Spleen (tissue), 11 donors: Measurements from ENCODE around the gene PCDH15. TPM values are rescaled to one million over a fixed set of nuclear protein-coding genes. Genes with fewer than 3 reads are reported as not detected.

Experiments
- DNase-seq: peaks from one replicate; pipeline ENCODE4 v3.0.0-alpha.2; 2020
- H3K27ac ChIP-seq, 8 donors: fragments of 200-600 bp; sonication (generic) in 7 of 8; 1 replicate in 4 of 8; 2 replicates in 4 of 8; pipeline versions ENCODE4 v1.5.0 to v1.8.0; 2016 to 2021; ENCODE audit warnings: inconsistent platforms in 4 of 8, mild to moderate bottlenecking in 4 of 8, moderate library complexity in 1 of 8
- H3K27me3 ChIP-seq, 7 donors: fragments of 200-600 bp; sonication (generic) in 6 of 7; replicated peaks in 1 of 7; 1 replicate in 4 of 7; 2 replicates in 3 of 7; pipeline versions ENCODE4 v1.5.0 to v1.8.0; 2016 to 2021; ENCODE audit warnings: inconsistent platforms in 3 of 7, mild to moderate bottlenecking in 1 of 7
- H3K36me3 ChIP-seq, 6 donors: fragments of 200-600 bp; sonication (generic) in 5 of 6; 1 replicate in 4 of 6; 2 replicates in 2 of 6; pipeline versions ENCODE4 v1.5.0 to v1.8.0; 2016 to 2021; ENCODE audit warnings: inconsistent platforms in 2 of 6
- H3K4me1 ChIP-seq, 6 donors: fragments of 200-600 bp; sonication (generic) in 5 of 6; 1 replicate in 3 of 6; 2 replicates in 3 of 6; pipeline versions ENCODE4 v1.5.0 to v1.8.0; 2016 to 2021; ENCODE audit warnings: inconsistent platforms in 3 of 6
- H3K4me3 ChIP-seq, 8 donors: fragments of 200-600 bp; sonication (generic) in 7 of 8; 1 replicate in 4 of 8; 2 replicates in 4 of 8; pipeline versions ENCODE4 v1.5.0 to v1.8.0; 2016 to 2021; ENCODE audit warnings: inconsistent platforms in 4 of 8, mild to moderate bottlenecking in 4 of 8, moderate library complexity in 2 of 8
- H3K9me3 ChIP-seq, 8 donors: fragments of 200-600 bp; sonication (generic) in 7 of 8; 1 replicate in 4 of 8; 2 replicates in 4 of 8; pipeline versions ENCODE4 v1.5.0 to v1.8.0; 2016 to 2021; ENCODE audit warnings: inconsistent platforms in 4 of 8
- CTCF ChIP-seq, 11 experiments: fragments of 200-600 bp in 7 of 11; fragments of 450-650 bp in 4 of 11; sonication (generic) in 4 of 11; IDR thresholded peaks in 8 of 11; conservative IDR thresholded peaks in 3 of 11; 1 replicate in 7 of 11; 2 replicates in 4 of 11; pipeline versions ENCODE4 v1.4.0 to v1.8.0; 2016 to 2021; ENCODE audit warnings: antibody characterized with exemption in 11 of 11, inconsistent platforms in 4 of 11, mild to moderate bottlenecking in 1 of 11
- POLR2A ChIP-seq, 3 donors: fragments of 450-650 bp; IDR thresholded peaks; one replicate each; pipeline ENCODE4 v1.5.1; 2017; ENCODE audit warnings: antibody characterized with exemption in 3 of 3, mild to moderate bottlenecking in 1 of 3
- POLR2AphosphoS5 ChIP-seq, 3 donors: sonication (generic); formaldehyde crosslinking; IDR thresholded peaks; one replicate each; pipeline ENCODE4 v1.5.1; 2017; ENCODE audit warnings: antibody characterized with exemption in 3 of 3
- WGBS, 5 donors: extraction: QIAGEN DNeasy Blood & Tissue Kit in 3 of 5; methylation state at CpG; one replicate each; pipeline versions ENCODE4 v1.1.5 to v1.1.7; 2013 to 2018; 5-methylcytosine and 5-hydroxymethylcytosine counted together
- intact Hi-C: fragments of 100-400 bp; cut with DNase I; formaldehyde crosslinking; loops from one replicate; pipeline ENCODE4 v1.15.0; 2023; ENCODE audit warnings: low total_unique reads
- polyA plus RNA-seq, 3 donors: library from polyadenylated mRNA; stranded (reverse); fragments of 200-250 nt; gene quantifications; one replicate each; pipeline ENCODE4 v1.2.1, GENCODE V29; 2013
- total RNA-seq, 7 donors: library from RNA; depleted of rRNA in 3 of 7; stranded (reverse); fragments of >200 nt in 3 of 7; fragmentation: NEBNext Ultra II Directional in 4 of 7; extraction: Animal tissue kit (Norgen Biotek cat#: 25700) in 4 of 7; gene quantifications; one replicate each; pipeline versions ENCODE4 v1.1.0 to v1.2.1, GENCODE V29; 2016 to 2021
- donor health status: healthy with polysubstance abuse.
- donor health status: DM: no; HTN: no; CAD: no; lungs with moderate emphysema.
- donor health status: DM: no; HTN: no; CAD: no.
- donor health status: Bipolar disorder and iron deficiency.
- donor health status: healthy.
- donor health status: DM: no; HTN: no; CAD: no.
- donor health status: DM: yes; HTN: yes; CAD: no.

PCDH15 gene
- total and polyA plus RNA-seq, 10 donors: 0.24 to 2.1 (median 0.83) TPM

- H3K27me3 ChIP-seq: no peaks in the 10 kb centered on the region
- no peaks in the 10 kb centered on the region for H3K4me1 ChIP-seq
- intact Hi-C loops: no loop called here
- no peak for DNase-seq
- H3K4me3 ChIP-seq: no peak overlapping the region
- H3K9me3 ChIP-seq: no peaks in the 10 kb centered on the region
- no peak for TF ChIP-seq POLR2A (IDR thresholded peaks at IDR 0.05)
- TF ChIP-seq CTCF (IDR thresholded peaks at IDR 0.05 in 8 of 11, conservative IDR thresholded peaks at IDR 0.05 in 3 of 11): no peak
- no peak for TF ChIP-seq POLR2AphosphoS5 (IDR thresholded peaks at IDR 0.05)
- WGBS, 5 donors: 59 to 67% (median 64%) methylated on average over 6 of the region's 6 CpGs
- no peaks in the 10 kb centered on the region for H3K36me3 ChIP-seq
- H3K27ac ChIP-seq: no peak overlapping the region
These were observed 670.6 kb downstream of the PCDH15 start for GRCh38 chr10:54130394-54130793.

- no peaks in the 10 kb centered on the region for H3K36me3 ChIP-seq
- H3K27ac ChIP-seq: no peak overlapping the region
- no peaks in the 10 kb centered on the region for H3K27me3 ChIP-seq
- H3K9me3 ChIP-seq: peaks cover 0 to 7% (median 0%) of the 10 kb centered on the region in 8 donors
- TF ChIP-seq POLR2A (IDR thresholded peaks at IDR 0.05): no peak
- no peak for TF ChIP-seq POLR2AphosphoS5 (IDR thresholded peaks at IDR 0.05)
- no peak for TF ChIP-seq CTCF (IDR thresholded peaks at IDR 0.05 in 8 of 11, conservative IDR thresholded peaks at IDR 0.05 in 3 of 11)
- intact Hi-C loops: no loop called here
- no peaks in the 10 kb centered on the region for H3K4me1 ChIP-seq
- no peak overlapping the region for H3K4me3 ChIP-seq
- DNase-seq: no peak
- WGBS, 5 donors: 62 to 81% (median 70%) methylated on average over 3 of the region's 3 CpGs
These were observed 675.8 kb downstream of the PCDH15 start for GRCh38 chr10:54125098-54125747.

GRCh38 chr10:54124209-54124885 lies 676.7 kb downstream of the PCDH15 start:
- H3K36me3 ChIP-seq: no peaks in the 10 kb centered on the region
- WGBS, 5 donors: 88 to 96% (median 92%) methylated on average over 6 of the region's 6 CpGs
- DNase-seq: no peak
- peaks cover 0 to 7% (median 0%) of the 10 kb centered on the region in 8 donors for H3K9me3 ChIP-seq
- no peaks in the 10 kb centered on the region for H3K27me3 ChIP-seq
- no peak overlapping the region for H3K27ac ChIP-seq
- TF ChIP-seq POLR2A (IDR thresholded peaks at IDR 0.05) (no peak), POLR2AphosphoS5 (IDR thresholded peaks at IDR 0.05) (no peak), CTCF (IDR thresholded peaks at IDR 0.05 in 8 of 11, conservative IDR thresholded peaks at IDR 0.05 in 3 of 11) (no peak)
- intact Hi-C loops: no loop called here
- H3K4me3 ChIP-seq: no peak overlapping the region
- no peaks in the 10 kb centered on the region for H3K4me1 ChIP-seq

GRCh38 chr10:54120806-54121205 lies 680.2 kb downstream of the PCDH15 start:
- DNase-seq: no peak
- H3K4me1 ChIP-seq: no peaks in the 10 kb centered on the region
- WGBS, 5 donors: 0 to 45% (median 0%) methylated on average over 1 of the region's 1 CpG
- H3K27ac ChIP-seq: no peak overlapping the region
- peaks cover 0 to 7% (median 0%) of the 10 kb centered on the region in 8 donors for H3K9me3 ChIP-seq
- H3K4me3 ChIP-seq: no peak overlapping the region
- intact Hi-C loops: no loop called here
- TF ChIP-seq POLR2AphosphoS5 (IDR thresholded peaks at IDR 0.05): no peak
- TF ChIP-seq POLR2A (IDR thresholded peaks at IDR 0.05): no peak
- TF ChIP-seq CTCF (IDR thresholded peaks at IDR 0.05 in 8 of 11, conservative IDR thresholded peaks at IDR 0.05 in 3 of 11): no peak
- H3K27me3 ChIP-seq: no peaks in the 10 kb centered on the region
- H3K36me3 ChIP-seq: no peaks in the 10 kb centered on the region
